Measurements from ENCODE around the gene NFATC1. TPM values are rescaled to one million over a fixed set of nuclear protein-coding genes. Genes with fewer than 3 reads are reported as not detected.
"Not testable (repeated sequence)": the region's sequence is repeated elsewhere in the genome, so short reads cannot be mapped to it uniquely, and the experiment has no call there.

The NFATC1 gene
- total RNA-seq, 1 experiment from 2014 or later, result 4.5 TPM

GRCh38 chr18:79478484-79479115 is 82.9 kb downstream of the NFATC1 start:
- no peaks in the 10 kb centered on the region for H3K9me3 ChIP-seq
- H3K27me3 ChIP-seq, result no peaks in the 10 kb centered on the region
- H3K4me3 ChIP-seq, result no peak overlapping the region
- no peaks in the 10 kb centered on the region for H3K36me3 ChIP-seq
- DNase-seq, result no peak

GRCh38 chr18:79479116-79479760 is 83.5 kb downstream of the NFATC1 start:
- Histone ChIP-seq H3K27me3 (no peaks in the 10 kb centered on the region), H3K4me3 (no peak overlapping the region), H3K9me3 (no peaks in the 10 kb centered on the region), H3K36me3 (no peaks in the 10 kb centered on the region)
- no peak for DNase-seq

- no peak for DNase-seq
- Histone ChIP-seq H3K27me3 (no peaks in the 10 kb centered on the region), H3K36me3 (no peaks in the 10 kb centered on the region), H3K4me3 (no peak overlapping the region), H3K9me3 (no peaks in the 10 kb centered on the region)
Measured at GRCh38 chr18:79479761-79480161, 84.0 kb downstream of the NFATC1 start.

GRCh38 chr18:79480171-79481045 is 84.7 kb downstream of the NFATC1 start:
- Histone ChIP-seq H3K4me3 (no peak overlapping the region), H3K27me3 (no peaks in the 10 kb centered on the region), H3K36me3 (no peaks in the 10 kb centered on the region), H3K9me3 (no peaks in the 10 kb centered on the region)
- DNase-seq, result no peak

- Histone ChIP-seq H3K36me3 (no peaks in the 10 kb centered on the region), H3K27me3 (no peaks in the 10 kb centered on the region), H3K9me3 (no peaks in the 10 kb centered on the region), H3K4me3 (no peak overlapping the region)
- DNase-seq, result no peak
Measured at GRCh38 chr18:79481046-79481790, 85.5 kb downstream of the NFATC1 start.

DNA sequence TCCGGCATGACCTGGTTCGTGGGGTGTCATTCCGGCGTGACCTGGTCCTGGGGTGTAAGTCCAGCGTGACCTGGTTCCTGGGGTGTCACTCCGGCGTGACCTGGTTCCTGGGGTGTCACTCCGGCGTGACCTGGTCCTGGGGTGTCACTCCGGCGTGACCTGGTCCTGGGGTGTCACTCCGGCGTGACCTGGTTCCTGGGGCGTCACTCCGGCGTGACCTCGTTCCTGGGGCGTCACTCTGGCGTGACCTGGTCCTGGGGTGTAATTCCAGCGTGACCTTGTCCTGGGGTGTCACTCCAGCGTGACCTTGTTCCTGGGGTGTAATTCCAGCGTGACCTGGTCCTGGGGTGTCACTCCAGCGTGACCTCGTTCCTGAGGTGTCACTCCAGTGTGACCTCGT is 87.7 kb downstream of the NFATC1 start:
- H3K9me3 ChIP-seq, H3K4me3 ChIP-seq, H3K36me3 ChIP-seq, H3K27me3 ChIP-seq, DNase-seq: not testable (repeated sequence)

GRCh38 chr18:79483971-79484491 is 88.3 kb downstream of the NFATC1 start:
- no peak overlapping the region for H3K4me3 ChIP-seq
- H3K27me3 ChIP-seq, result no peaks in the 10 kb centered on the region
- no peaks in the 10 kb centered on the region for H3K36me3 ChIP-seq
- H3K9me3 ChIP-seq, result no peaks in the 10 kb centered on the region
- DNase-seq, result no peak

- Histone ChIP-seq H3K9me3 (no peaks in the 10 kb centered on the region), H3K36me3 (no peaks in the 10 kb centered on the region), H3K4me3 (no peak overlapping the region), H3K27me3 (no peaks in the 10 kb centered on the region)
- DNase-seq, result peak; percentile 83
Measured at GRCh38 chr18:79484661-79485621, 89.2 kb downstream of the NFATC1 start.

DNA sequence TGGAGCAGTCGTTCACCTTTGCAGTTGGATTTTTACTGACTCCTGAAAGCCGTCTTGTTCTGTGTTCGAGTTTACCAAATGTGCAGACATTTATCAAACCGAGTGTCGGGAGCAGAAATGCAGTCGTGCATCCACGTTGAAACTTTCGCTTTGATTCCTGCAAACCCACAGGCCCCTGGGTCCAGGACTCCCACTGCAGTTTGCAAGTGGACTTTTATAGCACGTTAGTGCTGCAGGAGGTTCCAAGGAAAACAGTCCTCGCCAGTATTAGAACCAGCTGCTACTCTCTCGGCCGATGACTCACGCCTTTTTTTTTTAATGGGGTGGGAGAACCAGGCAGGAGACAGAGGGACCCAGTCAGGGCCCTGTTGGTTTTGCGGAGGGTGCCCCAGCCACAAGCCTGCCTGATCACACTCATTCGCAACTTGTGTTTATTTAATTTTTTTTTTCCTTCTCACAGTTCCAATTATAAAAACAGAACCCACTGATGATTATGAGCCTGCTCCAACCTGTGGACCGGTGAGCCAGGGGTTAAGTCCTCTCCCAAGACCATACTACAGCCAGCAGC is 90.1 kb downstream of the NFATC1 start:
- H3K36me3 ChIP-seq, result no peaks in the 10 kb centered on the region
- no peaks in the 10 kb centered on the region for H3K27me3 ChIP-seq
- peak; percentile 65 for DNase-seq
- no peak overlapping the region for H3K4me3 ChIP-seq
- no peaks in the 10 kb centered on the region for H3K9me3 ChIP-seq

DNA sequence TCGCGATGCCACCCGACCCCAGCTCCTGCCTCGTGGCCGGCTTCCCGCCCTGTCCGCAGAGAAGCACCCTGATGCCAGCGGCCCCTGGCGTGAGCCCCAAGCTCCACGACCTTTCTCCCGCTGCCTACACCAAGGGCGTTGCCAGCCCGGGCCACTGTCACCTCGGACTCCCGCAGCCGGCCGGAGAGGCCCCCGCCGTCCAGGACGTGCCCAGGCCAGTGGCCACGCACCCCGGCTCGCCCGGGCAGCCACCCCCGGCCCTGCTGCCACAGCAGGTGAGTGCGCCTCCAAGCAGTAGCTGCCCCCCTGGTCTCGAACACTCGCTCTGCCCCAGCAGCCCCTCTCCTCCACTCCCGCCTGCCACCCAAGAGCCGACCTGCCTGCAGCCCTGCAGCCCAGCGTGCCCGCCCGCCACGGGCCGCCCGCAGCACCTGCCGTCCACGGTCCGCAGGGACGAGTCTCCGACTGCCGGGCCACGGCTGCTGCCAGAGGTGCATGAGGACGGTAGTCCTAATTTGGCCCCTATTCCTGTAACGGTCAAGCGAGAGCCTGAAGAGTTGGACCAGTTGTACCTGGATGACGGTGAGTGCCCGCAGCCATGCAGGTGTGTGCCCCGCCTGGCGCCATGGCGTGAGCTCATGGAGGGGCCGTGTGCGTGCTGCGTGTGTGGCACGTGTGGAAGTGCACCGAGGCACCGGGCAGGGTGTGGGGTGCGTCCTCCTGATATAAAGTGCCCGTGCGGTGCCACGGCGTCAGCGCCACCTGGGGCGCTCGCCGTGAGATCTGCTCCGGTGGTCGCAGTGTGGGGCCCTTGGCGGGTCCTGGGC is 90.8 kb downstream of the NFATC1 start:
- Histone ChIP-seq H3K27me3 (no peaks in the 10 kb centered on the region), H3K9me3 (no peaks in the 10 kb centered on the region), H3K36me3 (no peaks in the 10 kb centered on the region), H3K4me3 (no peak overlapping the region)
- DNase-seq, result no peak

DNA sequence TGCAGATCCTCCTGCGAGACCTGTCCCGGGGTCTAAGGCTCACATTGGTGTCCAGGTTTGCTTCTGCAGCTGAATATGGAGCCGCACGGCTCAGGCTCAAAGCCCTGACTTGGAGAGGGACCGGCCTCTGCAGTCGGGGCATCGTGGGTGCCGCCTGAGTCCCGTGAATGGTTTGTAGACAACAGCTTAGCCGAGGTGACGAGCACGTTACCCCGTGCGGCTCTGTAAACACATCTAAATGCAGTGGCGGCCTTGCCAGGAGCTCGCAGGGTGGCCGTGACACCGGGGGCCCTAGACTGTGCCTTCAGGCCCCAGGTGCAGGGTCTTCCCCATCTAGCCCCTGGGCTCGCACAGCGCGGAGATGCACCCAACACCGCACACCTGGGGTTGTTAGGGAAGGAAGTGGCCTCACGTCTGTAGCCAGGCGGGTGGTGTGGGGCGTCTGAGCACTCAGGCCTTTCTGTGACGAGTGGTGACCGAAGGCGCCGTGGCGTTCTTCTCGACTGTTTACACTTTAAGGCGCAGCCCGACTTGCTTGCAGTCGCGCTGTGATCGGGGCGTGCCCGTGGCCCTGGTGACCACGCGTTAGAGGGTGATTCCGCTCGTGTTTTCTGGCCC is 91.6 kb downstream of the NFATC1 start:
- Histone ChIP-seq H3K36me3 (no peaks in the 10 kb centered on the region), H3K9me3 (no peaks in the 10 kb centered on the region), H3K27me3 (no peaks in the 10 kb centered on the region), H3K4me3 (no peak overlapping the region)
- no peak for DNase-seq

- no peaks in the 10 kb centered on the region for H3K9me3 ChIP-seq
- H3K27me3 ChIP-seq, result no peaks in the 10 kb centered on the region
- H3K4me3 ChIP-seq, result no peak overlapping the region
- H3K36me3 ChIP-seq, result no peaks in the 10 kb centered on the region
- no peak for DNase-seq
Measured at GRCh38 chr18:79487801-79488201, 92.1 kb downstream of the NFATC1 start.

- Histone ChIP-seq H3K4me3 (no peak overlapping the region), H3K9me3 (no peaks in the 10 kb centered on the region), H3K36me3 (no peaks in the 10 kb centered on the region), H3K27me3 (no peaks in the 10 kb centered on the region)
- DNase-seq, result no peak
Measured at GRCh38 chr18:79488311-79489050, 92.8 kb downstream of the NFATC1 start.
